HG03064 (cell line): ENCODE data around the gene PLA1A.
"Not testable (repeated sequence)": the region's sequence is repeated elsewhere in the genome, so short reads cannot be mapped to it uniquely, and the experiment has no call there.

Source experiments
- ATAC-seq: cut with Tn5 transposase; IDR thresholded peaks from one replicate; pipeline ENCODE4 v1.9.1; 2021; ENCODE audit warnings: low read depth; ENCODE audit not compliant: unreplicated experiment

The PLA1A gene

GRCh38 chr3:119597548-119598288 is at the start of gene PLA1A:
TSS of gene PLA1A (plus strand) at chr3:119597885. CDS start at chr3:119597914, 29 bp downstream.
- ATAC-seq = no peak

GRCh38 chr3:119548341-119548740 is 49.3 kb upstream of the PLA1A start:
- no peak for ATAC-seq

- ATAC-seq = peak; percentile 45
Observed at GRCh38 chr3:119550192-119550910, 47.3 kb upstream of the PLA1A start.

GRCh38 chr3:119551598-119551997 is 46.1 kb upstream of the PLA1A start:
- no peak for ATAC-seq

GRCh38 chr3:119552928-119553327 is 44.8 kb upstream of the PLA1A start:
- not testable (repeated sequence) for ATAC-seq

GRCh38 chr3:119553823-119554415 is 43.8 kb upstream of the PLA1A start:
- no peak for ATAC-seq

GRCh38 chr3:119555309-119555735 is 42.4 kb upstream of the PLA1A start:
- ATAC-seq = no peak

- no peak for ATAC-seq
Observed at GRCh38 chr3:119555929-119556328, 41.8 kb upstream of the PLA1A start.

- ATAC-seq = no peak
Observed at GRCh38 chr3:119557192-119557876, 40.4 kb upstream of the PLA1A start.

- ATAC-seq = no peak
Observed at GRCh38 chr3:119557877-119558269, 39.8 kb upstream of the PLA1A start.

- no peak for ATAC-seq
Observed at GRCh38 chr3:119558626-119559317, 38.9 kb upstream of the PLA1A start.

- ATAC-seq = peak; percentile 44
Observed at GRCh38 chr3:119559441-119559963, 38.2 kb upstream of the PLA1A start, which contains the start of gene CD80. TSS of gene CD80 (minus strand) at chr3:119559614. CDS start at chr3:119557728, 1,886 bp downstream.

GRCh38 chr3:119560160-119560559 is 37.5 kb upstream of the PLA1A start:
- no peak for ATAC-seq

- peak; percentile 64 for ATAC-seq
Observed at GRCh38 chr3:119562307-119562961, 35.3 kb upstream of the PLA1A start.

GRCh38 chr3:119563334-119563733 is 34.4 kb upstream of the PLA1A start:
- not testable (repeated sequence) for ATAC-seq

- no peak for ATAC-seq
Observed at GRCh38 chr3:119569156-119569555, 28.5 kb upstream of the PLA1A start.

- ATAC-seq = no peak
Observed at GRCh38 chr3:119570229-119570628, 27.5 kb upstream of the PLA1A start.

- ATAC-seq = no peak
Observed at GRCh38 chr3:119571230-119571629, 26.5 kb upstream of the PLA1A start.

- no peak for ATAC-seq
Observed at GRCh38 chr3:119571688-119572087, 26.0 kb upstream of the PLA1A start.
